HCEC 1CT (cell line): ENCODE results near the gene DPP10.

Source experiments
- DNase-seq: peaks from one replicate; pipeline ENCODE4 v3.0.0-alpha.2; 2017

Gene DPP10

GRCh38 chr2:115163572-115163971, 721.1 kb downstream of the DPP10 start:
- no peak for DNase-seq

GRCh38 chr2:115165529-115166109, 723.2 kb downstream of the DPP10 start:
- peak; percentile 1 for DNase-seq

GRCh38 chr2:115168457-115168856, 726.0 kb downstream of the DPP10 start:
- no peak for DNase-seq

GRCh38 chr2:115169814-115170213, 727.4 kb downstream of the DPP10 start:
- no peak for DNase-seq

- no peak for DNase-seq
Observed at GRCh38 chr2:115171751-115172150, 729.3 kb downstream of the DPP10 start.

GRCh38 chr2:115174651-115175050, 732.2 kb downstream of the DPP10 start:
- no peak for DNase-seq

- DNase-seq = no peak
Observed at GRCh38 chr2:115183144-115183543, 740.7 kb downstream of the DPP10 start.

- no peak for DNase-seq
Observed at GRCh38 chr2:115190459-115190858, 748.0 kb downstream of the DPP10 start.

GRCh38 chr2:115194623-115195022, 752.2 kb downstream of the DPP10 start:
- DNase-seq = no peak

GRCh38 chr2:115196587-115196986, 754.1 kb downstream of the DPP10 start:
- DNase-seq = no peak

- no peak for DNase-seq
Observed at GRCh38 chr2:115199966-115200365, 757.5 kb downstream of the DPP10 start.

GRCh38 chr2:115201386-115201785, 758.9 kb downstream of the DPP10 start:
- no peak for DNase-seq

- DNase-seq = no peak
Observed at GRCh38 chr2:115208493-115209164, 766.2 kb downstream of the DPP10 start.

GRCh38 chr2:115214050-115214449, 771.6 kb downstream of the DPP10 start:
- no peak for DNase-seq

GRCh38 chr2:115219296-115219695, 776.9 kb downstream of the DPP10 start:
- DNase-seq = no peak

GRCh38 chr2:115234186-115234585, 791.7 kb downstream of the DPP10 start:
- no peak for DNase-seq

- no peak for DNase-seq
Observed at GRCh38 chr2:115234737-115235136, 792.3 kb downstream of the DPP10 start.

- no peak for DNase-seq
Observed at GRCh38 chr2:115248066-115248465, 805.6 kb downstream of the DPP10 start.

GRCh38 chr2:115277366-115277765, 834.9 kb downstream of the DPP10 start:
- no peak for DNase-seq

- DNase-seq = no peak
Observed at GRCh38 chr2:115285416-115285815, 843.0 kb downstream of the DPP10 start.

- DNase-seq = no peak
Observed at GRCh38 chr2:115290478-115290877, 848.0 kb downstream of the DPP10 start.

- no peak for DNase-seq
Observed at GRCh38 chr2:115292742-115293141, 850.3 kb downstream of the DPP10 start.

GRCh38 chr2:115294999-115295398, 852.6 kb downstream of the DPP10 start:
- DNase-seq = no peak

GRCh38 chr2:115297056-115297455, 854.6 kb downstream of the DPP10 start:
- no peak for DNase-seq

GRCh38 chr2:115299199-115299598, 856.8 kb downstream of the DPP10 start:
- DNase-seq = no peak
